HG03354 (cell line): ENCODE measurements around the gene SON.
"Not testable (repeated sequence)": the region's sequence is repeated elsewhere in the genome, so short reads cannot be mapped to it uniquely, and the experiment has no call there.

ENCODE experiments used
- ATAC-seq: cut with Tn5 transposase; IDR thresholded peaks from one replicate; pipeline ENCODE4 v1.9.1; 2021; ENCODE audit warnings: mild to moderate bottlenecking; ENCODE audit not compliant: unreplicated experiment, poor library complexity, severe bottlenecking

The SON gene

GRCh38 chr21:33626151-33626550 lies 83.3 kb downstream of the SON start:
- not testable (repeated sequence) for ATAC-seq
